HepG2 (cell line): ENCODE measurements around the gene CILP2. TPM values are rescaled to one million over a fixed set of nuclear protein-coding genes. Genes with fewer than 3 reads are reported as not detected.
A peak's percentile ranks its signal among the peaks of the same experiment; 100 is the strongest.

Source experiments
- CBX1 ChIP-seq: IDR thresholded peaks from one replicate; pipeline ENCODE4 v1.6.1; 2016; ENCODE audit warnings: antibody characterized with exemption, low read depth
- CENPBD1 ChIP-seq: sonication (generic); formaldehyde crosslinking; IDR thresholded peaks from 2 replicates; pipeline ENCODE4 v1.8.0; 2022; ENCODE audit warnings: missing genetic modification reagents, low read depth, mild to moderate bottlenecking, borderline replicate concordance
- CHD4 ChIP-seq: fragments of 200-600 bp; sonication (generic); IDR thresholded peaks from 2 replicates; pipeline ENCODE4 v1.7.0; 2017; ENCODE audit warnings: mild to moderate bottlenecking, low read length, borderline replicate concordance
- DR1 ChIP-seq: sonication (generic); formaldehyde crosslinking; IDR thresholded peaks from 2 replicates; pipeline ENCODE4 v1.8.0; 2021; ENCODE audit warnings: mild to moderate bottlenecking, missing genetic modification reagents, inconsistent platforms
- GATAD1 ChIP-seq: IDR thresholded peaks from 2 replicates; pipeline ENCODE4 v1.6.1; 2016; ENCODE audit warnings: missing genetic modification reagents, missing compliant biosample characterization
- GATAD2A ChIP-seq: IDR thresholded peaks from 2 replicates; pipeline ENCODE4 v1.6.1; 2016
- HNRNPUL1 ChIP-seq: fragments of 200-400 bp; formaldehyde crosslinking; IDR thresholded peaks from 2 replicates; pipeline ENCODE4 v1.6.1; 2017; ENCODE audit warnings: low read depth, mild to moderate bottlenecking, low read length, moderate library complexity
- IRF9 ChIP-seq: sonication (generic); formaldehyde crosslinking; IDR thresholded peaks from 2 replicates; pipeline ENCODE4 v1.8.0; 2022; ENCODE audit warnings: missing genetic modification reagents, mild to moderate bottlenecking, borderline replicate concordance
- MED1 ChIP-seq: sonication (generic); formaldehyde crosslinking; IDR thresholded peaks from 2 replicates; pipeline ENCODE4 v1.4.0; 2020; ENCODE audit warnings: missing genetic modification reagents
- RBM22 ChIP-seq: fragments of 200-400 bp; formaldehyde crosslinking; optimal IDR thresholded peaks from 2 replicates; pipeline ENCODE3; 2017; ENCODE audit warnings: mild to moderate bottlenecking, low read length, moderate library complexity
- RXRB ChIP-seq: IDR thresholded peaks from 2 replicates; pipeline ENCODE4 v1.6.1; 2016; ENCODE audit warnings: borderline replicate concordance, missing genetic modification reagents, missing compliant biosample characterization
- SMAD9 ChIP-seq: sonication (generic); formaldehyde crosslinking; IDR thresholded peaks from 2 replicates; pipeline ENCODE4 v1.5.1; 2020; ENCODE audit warnings: mild to moderate bottlenecking, missing genetic modification reagents
- TEF ChIP-seq: sonication (generic); formaldehyde crosslinking; IDR thresholded peaks from 2 replicates; pipeline ENCODE4 v1.5.0; 2020; ENCODE audit warnings: missing genetic modification reagents
- TFDP1 ChIP-seq: IDR thresholded peaks from 2 replicates; pipeline ENCODE4 v1.6.1; 2016; ENCODE audit warnings: missing compliant biosample characterization, missing genetic modification reagents, borderline replicate concordance
- THYN1 ChIP-seq: sonication (generic); formaldehyde crosslinking; IDR thresholded peaks from 2 replicates; pipeline ENCODE4 v1.8.1; 2023; ENCODE audit warnings: low read depth, mild to moderate bottlenecking, moderate library complexity, missing genetic modification reagents, borderline replicate concordance
- XRCC5 ChIP-seq: fragments of 200-400 bp; formaldehyde crosslinking; optimal IDR thresholded peaks from 2 replicates; pipeline ENCODE3; 2017; ENCODE audit warnings: mild to moderate bottlenecking, low read length
- ZNF207 ChIP-seq: fragments of 450-650 bp; IDR thresholded peaks from 2 replicates; pipeline ENCODE4 v1.6.1; 2016; ENCODE audit warnings: antibody characterized with exemption, borderline replicate concordance
- ZNF44 ChIP-seq: sonication (generic); formaldehyde crosslinking; IDR thresholded peaks from 2 replicates; pipeline ENCODE4 v1.5.1; 2020; ENCODE audit warnings: mild to moderate bottlenecking, missing genetic modification reagents
- ZNF501 ChIP-seq: sonication (generic); formaldehyde crosslinking; IDR thresholded peaks from 2 replicates; pipeline ENCODE4 v1.5.1; 2020; ENCODE audit warnings: mild to moderate bottlenecking, moderate library complexity, missing genetic modification reagents
- ZNF563 ChIP-seq: sonication (generic); formaldehyde crosslinking; IDR thresholded peaks from 2 replicates; pipeline ENCODE4 v1.8.0; 2022; ENCODE audit warnings: mild to moderate bottlenecking, moderate library complexity, missing genetic modification reagents
- ZNF572 ChIP-seq: sonication (generic); formaldehyde crosslinking; IDR thresholded peaks from 2 replicates; pipeline ENCODE4 v1.5.1; 2020; ENCODE audit warnings: mild to moderate bottlenecking, missing genetic modification reagents
- ZNF674 ChIP-seq: sonication (generic); formaldehyde crosslinking; IDR thresholded peaks from 2 replicates; pipeline ENCODE4 v1.5.0; 2020; ENCODE audit warnings: low read depth, mild to moderate bottlenecking, missing genetic modification reagents
- ZNF737 ChIP-seq: sonication (generic); formaldehyde crosslinking; IDR thresholded peaks from 2 replicates; pipeline ENCODE4 v1.5.0; 2020; ENCODE audit warnings: missing genetic modification reagents, mild to moderate bottlenecking, borderline replicate concordance
- ZNF878 ChIP-seq: sonication (generic); formaldehyde crosslinking; IDR thresholded peaks from 2 replicates; pipeline ENCODE4 v1.8.1; 2023; ENCODE audit warnings: mild to moderate bottlenecking, missing genetic modification reagents, moderate library complexity
- ZUFSP ChIP-seq: sonication (generic); formaldehyde crosslinking; IDR thresholded peaks from 2 replicates; pipeline ENCODE4 v1.9.0; 2021; ENCODE audit warnings: missing genetic modification reagents, mild to moderate bottlenecking, borderline replicate concordance
- polyA plus RNA-seq, 8 experiments: library from polyadenylated mRNA; depleted of rRNA in 3 of 8; stranded (reverse) in 7 of 8; unstranded in 1 of 8; fragments of >200 nt; fragmentation: Illumina TruSeq in 4 of 8; extraction: Trizol in 4 of 8; gene quantifications; 2 replicates each; pipeline versions ENCODE4 v1.2.1 to v1.2.3, GENCODE V29; 2011 to 2016; ENCODE audit warnings: low read depth in 4 of 8, missing spikeins in 1 of 8, mixed read lengths in 1 of 8; ENCODE audit not compliant: insufficient read depth in 1 of 8
- total RNA-seq, 5 experiments: library from RNA; depleted of rRNA; stranded (reverse); fragments of >200 nt; fragmentation: Illumina TruSeq; extraction: Trizol; gene quantifications; 2 replicates each; pipeline ENCODE4 v1.2.3, GENCODE V29; 2016; ENCODE audit warnings: low read depth in 1 of 5

CILP2 gene
- total and polyA plus RNA-seq, 2 of the 13 experiments (the other 11 are each of a cell fraction or from before 2014, with no cell fraction given): 0.09 to 0.37 TPM

- TF ChIP-seq CHD4 (no peak), THYN1 (CRISPR knock-in tag) (no peak), RBM22 (no peak), ZNF501 (CRISPR knock-in tag) (no peak), TFDP1 (CRISPR knock-in tag) (no peak), IRF9 (no peak), ZUFSP (CRISPR knock-in tag) (no peak), GATAD1 (CRISPR knock-in tag) (peak; percentile 45; the same call in 1 of the 2 replicates), SMAD9 (CRISPR knock-in tag) (no peak), ZNF563 (CRISPR knock-in tag) (no peak), TEF (CRISPR knock-in tag) (no peak), ZNF878 (CRISPR knock-in tag) (no peak), CBX1 (no peak), ZNF207 (no peak), GATAD2A (no peak), ZNF572 (no peak), XRCC5 (peak; percentile 28), ZNF44 (CRISPR knock-in tag) (no peak), CENPBD1 (CRISPR knock-in tag) (no peak), DR1 (no peak), ZNF737 (no peak), ZNF674 (no peak), MED1 (CRISPR knock-in tag) (no peak), HNRNPUL1 (no peak), RXRB (CRISPR knock-in tag) (peak; percentile 49; the same call in 1 of the 2 replicates)
Measured at GRCh38 chr19:19490214-19490968, 47.7 kb upstream of the CILP2 start (continued).
